NOMO-1 treated with dmso at 0.1 percent for 144 hours (cell line): ENCODE results near the gene IL6ST.
"Not testable (repeated sequence)": the region's sequence is repeated elsewhere in the genome, so short reads cannot be mapped to it uniquely, and the experiment has no call there.

Experiments used
- DNase-seq: peaks from one replicate; lab custom pipeline; 2025; ENCODE audit not compliant: unreplicated experiment; lab: John Stamatoyannopoulos, UW

The IL6ST gene

DNA sequence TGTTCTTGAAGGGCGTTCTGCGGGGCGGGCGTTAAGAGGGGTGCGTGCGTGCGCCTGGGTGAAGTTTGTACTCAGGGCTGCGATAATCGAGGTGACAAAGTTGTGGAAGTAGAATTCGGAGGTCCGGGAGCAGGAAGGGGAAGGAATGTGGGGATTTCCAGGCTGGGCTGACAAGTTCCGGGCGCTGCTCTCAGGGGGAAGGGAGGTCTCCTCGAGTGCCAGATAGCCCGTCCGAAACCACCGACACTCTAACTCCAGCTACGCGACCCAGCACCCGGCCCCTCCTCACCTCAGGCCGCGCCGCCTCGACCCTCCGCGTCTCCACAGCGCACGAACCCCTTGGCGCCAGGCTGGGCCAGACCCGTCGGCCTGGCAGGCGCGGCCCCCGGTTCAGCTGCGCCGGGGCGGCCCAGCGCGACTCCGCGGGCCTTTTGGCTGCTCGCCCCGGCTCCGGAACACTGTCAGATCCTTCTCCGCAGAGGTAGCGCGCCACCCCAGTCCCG lies at the start of gene IL6ST:
IL6ST (minus strand) TSS at position 469 of the 503 bp plus-strand sequence. CDS start 18,685 bp downstream, outside the sequence.
- DNase-seq, result no peak

DNA sequence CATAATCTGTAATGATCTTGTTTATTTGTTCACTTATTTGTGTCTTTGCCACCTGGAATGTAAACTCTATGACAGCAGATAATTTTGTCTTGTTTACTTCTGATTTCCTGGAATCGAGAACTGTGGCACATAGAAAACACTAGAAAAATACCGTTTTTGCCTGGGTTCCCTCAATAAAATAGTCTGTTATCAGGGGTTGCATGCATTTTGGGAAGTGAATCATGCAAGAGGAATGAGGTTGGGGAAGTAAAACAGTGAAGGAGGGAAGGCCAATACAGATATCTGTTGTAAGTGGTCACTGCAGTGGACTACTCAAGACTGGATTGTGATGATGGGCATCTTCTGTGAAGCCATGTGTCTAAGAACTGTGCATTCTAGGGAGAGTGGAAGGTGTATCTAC lies 45.2 kb upstream of the IL6ST start:
- peak; percentile 25 for DNase-seq

DNA sequence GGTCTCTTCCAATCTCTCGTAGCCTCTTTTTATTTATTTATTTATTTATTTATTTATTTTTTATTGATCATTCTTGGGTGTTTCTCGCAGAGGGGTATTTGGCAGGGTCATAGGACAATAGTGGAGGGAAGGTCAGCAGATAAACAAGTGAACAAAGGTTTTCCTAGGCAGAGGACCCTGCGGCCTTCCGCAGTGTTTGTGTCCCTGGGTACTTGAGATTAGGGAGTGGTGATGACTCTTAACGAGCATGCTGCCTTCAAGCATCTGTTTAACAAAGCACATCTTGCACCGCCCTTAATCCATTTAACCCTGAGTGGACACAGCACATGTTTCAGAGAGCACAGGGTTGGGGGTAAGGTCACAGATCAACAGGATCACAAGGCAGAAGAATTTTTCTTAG lies 43.4 kb upstream of the IL6ST start:
- DNase-seq, result not testable (repeated sequence)

DNA sequence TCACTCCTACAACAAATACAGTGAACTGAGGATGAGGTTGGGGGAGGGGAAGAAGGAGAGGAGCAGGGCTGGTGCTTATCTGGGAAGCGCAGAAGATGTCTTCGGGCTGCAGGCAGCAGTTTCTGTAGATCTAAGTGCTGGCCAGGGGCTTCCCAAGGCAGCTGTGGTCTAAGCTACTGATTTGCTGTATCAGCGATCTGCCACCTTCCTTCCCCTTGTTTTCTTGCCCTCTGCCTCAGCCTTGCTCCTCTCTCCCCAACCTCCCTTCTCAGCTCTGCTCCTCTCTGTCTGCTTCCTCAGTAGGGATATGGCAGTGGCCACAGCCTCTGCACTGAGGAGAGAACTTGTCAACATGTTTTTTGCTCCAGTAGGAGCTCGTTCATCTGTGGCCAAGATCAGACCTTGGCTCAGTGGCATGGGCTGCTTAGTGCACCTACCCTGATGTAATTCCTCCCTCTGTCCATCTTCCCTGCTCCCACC lies 42.8 kb upstream of the IL6ST start:
- DNase-seq, result no peak

DNA sequence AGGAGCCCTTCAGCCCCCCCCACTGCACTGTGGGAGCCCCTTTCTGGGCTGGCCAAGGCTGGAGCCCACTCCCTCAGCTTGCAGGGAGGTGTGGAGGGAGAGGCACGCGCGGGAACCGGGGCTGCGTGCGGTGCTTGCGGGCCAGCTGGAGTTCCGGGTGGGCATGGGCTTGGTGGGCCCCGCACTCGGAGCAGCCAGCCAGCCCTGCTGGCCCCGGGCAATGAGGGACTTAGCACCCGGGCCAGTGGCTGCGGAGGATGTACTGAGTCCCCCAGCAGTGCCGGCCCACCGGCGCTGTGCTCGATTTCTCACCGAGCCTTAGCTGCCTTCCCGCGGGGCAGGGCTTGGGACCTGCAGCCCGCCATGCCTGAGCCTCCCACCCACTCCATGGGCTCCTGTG lies 40.6 kb upstream of the IL6ST start:
- not testable (repeated sequence) for DNase-seq

DNA sequence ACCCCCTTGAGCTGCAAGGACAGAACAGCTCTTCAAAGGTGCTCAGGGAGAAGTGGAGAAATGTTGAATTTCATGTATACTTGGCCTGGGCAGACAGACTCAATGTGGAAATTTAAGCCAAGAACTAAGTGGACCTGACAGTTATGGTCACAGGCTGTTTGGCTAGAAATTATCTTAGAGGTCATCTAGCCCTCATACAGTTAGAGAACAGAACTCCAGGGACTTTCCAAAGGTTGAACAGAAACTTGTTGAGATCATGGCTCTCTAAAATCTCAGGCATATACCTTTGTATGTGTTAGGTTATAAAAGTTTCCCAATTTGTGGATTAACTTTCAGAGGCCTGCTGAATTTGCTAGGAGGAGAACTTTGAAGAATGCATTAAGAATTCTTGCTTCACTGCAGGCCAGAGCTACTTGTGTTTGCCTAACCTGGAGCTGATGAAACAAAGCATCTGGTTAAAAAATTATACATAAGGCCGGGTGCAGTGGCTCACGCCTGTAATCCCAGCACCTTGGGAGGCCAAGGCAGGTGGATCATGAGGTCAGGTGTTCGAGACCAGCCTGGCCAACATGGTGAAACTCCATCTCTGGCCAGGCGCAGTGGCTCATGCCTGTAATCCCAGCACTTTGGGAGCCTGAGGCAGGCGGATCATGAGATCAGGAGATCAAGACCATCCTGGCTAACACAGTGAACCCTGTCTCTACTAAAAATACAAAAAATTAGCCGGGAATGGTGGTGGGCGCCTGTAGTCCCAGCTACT lies 35.3 kb upstream of the IL6ST start:
- DNase-seq, result not testable (repeated sequence)

DNA sequence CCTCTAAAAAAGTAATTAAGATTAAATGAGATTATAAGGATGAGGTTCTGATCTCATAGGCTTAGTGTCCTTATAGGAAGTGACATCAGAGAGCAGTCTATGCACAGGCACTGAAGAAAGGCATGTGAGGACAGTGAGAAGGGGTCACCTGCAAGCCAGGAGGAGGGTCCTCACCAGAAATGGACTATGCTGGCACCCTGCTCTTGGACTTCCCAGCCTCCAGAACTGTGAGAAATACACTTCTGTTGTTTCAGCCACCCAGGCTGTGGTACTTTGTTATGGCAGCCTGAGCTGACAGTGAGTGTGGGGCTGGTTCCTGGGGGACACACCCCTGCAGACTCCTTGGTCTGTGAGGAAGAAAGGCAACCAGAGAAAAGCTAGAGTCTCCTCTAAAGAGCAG lies 34.7 kb upstream of the IL6ST start:
- DNase-seq, result no peak

DNA sequence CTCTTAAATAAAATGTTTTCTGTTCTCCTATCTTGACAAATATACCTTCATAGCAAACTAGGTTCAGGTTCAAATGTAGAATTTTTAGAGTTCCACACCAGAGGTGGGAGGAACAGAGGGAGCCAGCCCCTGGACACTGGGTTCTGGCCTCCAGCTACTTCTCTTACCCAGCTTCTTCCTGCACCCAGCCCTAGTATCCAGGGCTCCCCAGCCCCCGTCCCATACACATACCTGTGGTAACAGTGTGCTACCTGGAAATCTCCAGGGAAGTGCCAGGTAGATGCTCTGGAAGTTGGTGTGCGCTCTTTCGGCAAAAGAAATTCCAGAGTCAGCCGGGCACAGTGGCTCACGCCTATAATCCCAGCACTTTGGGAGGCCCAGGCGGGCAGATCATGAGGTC lies 33.9 kb upstream of the IL6ST start:
- DNase-seq, result no peak

DNA sequence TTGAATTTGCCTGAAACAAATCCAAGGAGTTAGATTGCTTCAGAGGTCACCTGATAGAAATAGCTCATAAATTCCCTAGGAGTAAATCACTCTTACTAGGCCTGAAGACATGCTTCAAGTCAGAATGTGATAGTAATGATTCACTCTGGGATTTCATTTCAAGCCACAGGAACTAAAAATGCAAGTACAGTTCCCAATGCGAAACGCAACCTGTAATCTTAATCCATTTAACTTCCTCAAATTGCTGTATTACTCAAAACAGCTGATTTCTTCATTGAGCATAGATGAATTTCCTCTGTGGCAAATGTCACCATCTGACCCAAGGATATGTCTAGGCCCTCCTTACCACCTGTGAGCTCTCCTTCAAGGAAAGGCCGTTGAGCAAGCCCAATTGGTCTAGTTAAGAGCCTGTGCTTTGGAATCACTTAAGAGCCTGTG lies 32.1 kb upstream of the IL6ST start:
- peak; percentile 63 for DNase-seq

DNA sequence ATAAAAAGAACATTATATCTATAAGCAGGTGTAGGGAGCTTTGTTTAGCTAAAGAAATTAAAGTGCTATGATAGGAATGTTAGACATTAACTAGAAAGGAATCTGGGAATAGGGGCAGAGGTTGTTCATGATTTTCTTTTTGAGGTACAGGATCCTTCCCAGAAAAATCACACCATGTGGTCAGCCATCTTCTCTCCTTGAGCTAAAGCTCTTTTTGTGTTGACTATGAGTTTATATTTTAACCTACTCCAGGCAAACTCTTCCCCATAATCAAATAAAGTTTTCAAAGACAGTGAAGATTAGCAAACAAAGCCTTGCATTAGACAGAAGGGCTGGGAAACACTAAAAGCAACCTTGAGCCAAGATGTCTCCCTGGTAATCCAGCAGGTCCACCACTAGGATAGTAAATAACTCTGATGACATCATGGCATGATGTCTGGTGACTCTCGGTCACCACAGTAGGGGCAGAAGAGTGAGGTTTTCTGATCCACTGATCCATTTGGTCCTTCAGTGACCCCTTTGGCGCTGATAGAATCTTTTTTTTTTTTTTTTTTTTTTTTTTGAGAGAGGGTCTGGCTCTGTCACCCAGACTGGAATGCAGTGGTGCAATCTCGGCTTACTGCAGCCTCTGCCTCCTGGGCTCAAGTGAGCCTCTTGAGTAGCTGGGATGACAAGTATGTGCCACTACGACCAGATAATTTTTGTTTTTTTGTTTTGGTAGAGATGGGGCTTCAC lies 30.6 kb upstream of the IL6ST start:
- DNase-seq, result no peak

DNA sequence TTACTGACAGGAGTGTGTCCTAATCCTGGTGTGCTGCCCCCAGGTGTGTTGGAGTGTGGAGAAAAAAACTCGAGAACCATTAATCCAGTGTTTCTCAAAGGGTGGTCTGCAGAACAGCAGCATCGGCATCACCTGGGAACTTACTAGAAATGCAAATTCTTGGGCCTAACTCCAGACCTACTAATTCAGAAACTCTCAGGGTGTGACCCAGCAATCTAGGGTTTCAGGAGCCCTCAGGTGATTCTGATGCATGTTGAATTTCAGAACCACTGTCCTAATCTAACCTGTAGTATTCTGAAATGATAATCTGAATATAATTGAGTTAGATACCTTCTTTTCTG lies 30.0 kb upstream of the IL6ST start:
- no peak for DNase-seq

DNA sequence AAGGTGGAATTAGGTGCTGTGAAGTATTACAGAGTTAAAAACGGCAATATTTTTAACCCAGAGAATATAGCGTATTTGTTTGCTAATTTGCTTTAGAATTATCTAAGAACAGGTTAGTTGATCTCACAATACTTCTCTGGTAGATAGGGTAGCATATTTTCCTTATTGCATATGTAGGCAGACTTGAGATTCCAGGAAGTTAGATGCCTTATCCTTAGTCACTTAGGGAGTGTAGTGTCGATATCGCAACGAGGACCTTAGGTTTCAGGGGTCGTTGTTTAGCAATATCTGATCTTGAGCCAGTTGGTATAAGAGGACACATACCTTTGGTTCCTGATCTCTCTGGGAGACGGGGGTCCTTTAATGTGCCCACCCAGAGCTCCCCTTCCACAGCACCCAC lies 28.5 kb upstream of the IL6ST start:
- DNase-seq, result no peak

DNA sequence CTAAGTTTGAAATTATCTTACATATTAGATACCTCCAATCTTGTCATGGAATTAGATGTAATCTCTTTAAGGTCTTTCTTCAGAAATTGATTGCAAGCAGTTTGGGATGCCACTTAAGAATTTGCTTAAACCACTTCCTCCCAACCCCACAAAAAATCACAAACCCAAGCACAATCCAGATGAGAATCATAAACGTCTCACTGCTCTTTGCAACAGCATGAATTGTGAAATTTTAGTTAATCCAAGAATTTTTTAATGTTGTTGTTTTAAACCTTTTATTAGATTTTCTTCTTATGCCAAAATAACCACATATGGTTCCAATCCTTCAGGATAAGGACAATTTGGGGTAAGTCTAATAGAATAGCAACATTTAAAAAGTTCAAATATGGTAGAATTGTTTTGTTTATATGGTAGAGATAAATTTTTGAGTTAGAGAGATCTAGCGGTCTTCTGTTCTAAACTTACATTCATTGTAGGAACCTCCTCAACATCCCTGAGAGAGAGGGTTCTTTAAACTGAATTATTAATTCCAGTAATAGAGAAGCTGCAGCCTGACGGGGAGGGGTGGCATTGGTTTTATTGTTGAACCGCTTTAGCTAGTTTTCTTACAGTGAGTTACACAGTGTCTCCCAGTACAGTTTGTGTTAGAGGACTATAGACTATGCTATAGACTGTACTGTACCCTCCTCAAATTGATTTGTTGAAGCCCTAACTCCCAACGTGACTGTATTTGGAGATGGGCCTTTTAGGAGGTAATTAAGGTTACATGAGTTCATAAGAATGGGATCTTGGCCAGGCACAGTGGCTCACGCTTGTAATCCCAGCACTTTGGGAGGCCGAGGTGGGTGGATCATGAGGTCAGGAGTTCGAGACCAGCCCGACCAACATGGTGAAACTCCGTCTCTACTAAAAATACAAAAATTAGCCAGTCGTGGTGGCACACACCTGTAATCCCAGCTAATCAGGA lies 24.8 kb upstream of the IL6ST start:
- DNase-seq, result peak; percentile 44

DNA sequence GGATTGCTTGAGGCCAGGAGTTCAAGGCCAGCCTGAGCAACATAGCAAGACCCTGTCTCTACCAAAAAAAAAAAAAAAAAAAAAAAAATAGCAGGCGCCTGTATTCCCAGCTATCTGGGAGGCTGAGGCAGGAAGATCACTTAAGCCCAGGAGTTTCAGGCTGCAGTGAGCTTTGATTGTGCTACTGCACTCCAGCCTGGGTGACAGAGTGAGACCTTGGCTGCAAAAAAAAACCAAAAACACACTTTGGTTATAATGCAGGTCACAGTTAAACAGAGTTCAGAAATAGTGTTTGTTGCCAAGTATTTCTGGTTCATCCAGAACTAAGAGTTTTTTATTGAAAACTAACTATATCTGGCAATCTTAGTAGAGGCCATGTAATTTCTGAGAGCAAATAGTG lies 24.1 kb upstream of the IL6ST start:
- no peak for DNase-seq

DNA sequence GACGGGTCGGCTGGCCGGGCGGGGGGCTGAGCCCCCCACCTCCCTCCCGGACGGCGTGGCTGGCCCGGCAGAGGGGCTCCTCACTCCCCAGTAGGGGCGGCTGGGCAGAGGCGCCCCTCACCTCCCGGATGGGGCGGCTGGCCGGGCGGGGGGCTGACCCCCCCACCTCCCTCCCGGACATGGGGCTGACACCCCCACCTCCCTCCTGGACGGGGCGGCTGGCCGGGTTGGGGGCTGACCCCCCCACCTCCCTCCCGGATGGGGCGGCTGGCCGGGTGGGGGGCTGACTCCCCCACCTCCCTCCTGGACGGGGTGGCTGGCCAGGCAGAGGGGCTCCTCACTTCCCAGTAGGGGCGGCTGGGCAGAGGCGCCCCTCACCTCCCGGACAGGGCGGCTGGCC lies 19.9 kb upstream of the IL6ST start:
- not testable (repeated sequence) for DNase-seq

DNA sequence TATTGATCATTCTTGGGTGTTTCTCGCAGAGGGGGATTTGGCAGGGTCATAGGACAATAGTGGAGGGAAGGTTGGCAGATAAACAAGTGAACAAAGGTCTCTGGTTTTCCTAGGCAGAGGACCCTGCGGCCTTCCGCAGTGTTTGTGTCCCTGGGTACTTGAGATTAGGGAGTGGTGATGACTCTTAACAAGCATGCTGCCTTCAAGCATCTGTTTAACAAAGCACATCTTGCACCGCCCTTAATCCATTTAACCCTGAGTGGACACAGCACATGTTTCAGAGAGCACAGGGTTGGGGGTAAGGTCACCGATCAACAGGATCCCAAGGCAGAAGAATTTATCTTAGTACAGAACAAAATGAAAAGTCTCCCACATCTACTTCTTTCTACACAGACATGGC lies 19.2 kb upstream of the IL6ST start:
- DNase-seq, result not testable (repeated sequence)

DNA sequence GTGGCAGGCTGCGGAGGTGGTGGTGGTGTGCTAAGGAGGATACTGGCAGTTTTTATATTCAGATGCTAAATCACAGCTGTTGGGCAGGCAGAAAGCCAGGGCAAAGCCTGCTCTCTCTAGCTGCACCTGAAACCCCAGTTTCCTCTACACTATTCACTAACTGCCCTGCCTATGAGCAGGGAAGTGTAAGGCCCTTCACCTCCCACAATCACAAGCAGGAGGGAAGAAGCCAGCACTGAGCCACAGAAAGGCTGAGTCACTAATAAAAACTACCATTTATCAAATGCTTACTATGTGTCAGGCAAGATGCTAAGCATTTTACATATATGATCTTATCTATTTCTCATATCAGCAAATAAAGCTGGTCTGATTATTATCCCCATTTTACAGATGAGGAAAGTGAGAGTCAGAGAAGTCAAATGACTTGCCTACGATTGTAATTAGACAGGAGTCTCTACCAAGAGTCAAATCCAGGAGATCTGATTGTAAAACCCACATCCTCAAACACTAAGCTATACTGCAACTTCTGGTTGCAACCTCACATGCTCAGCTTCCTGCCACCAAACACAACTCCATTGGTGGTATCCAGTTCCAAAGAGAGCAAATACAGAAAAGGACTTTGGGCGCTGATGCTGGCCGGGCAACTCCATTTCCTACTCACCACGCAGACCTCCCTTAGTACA lies 17.7 kb upstream of the IL6ST start:
- DNase-seq, result no peak

DNA sequence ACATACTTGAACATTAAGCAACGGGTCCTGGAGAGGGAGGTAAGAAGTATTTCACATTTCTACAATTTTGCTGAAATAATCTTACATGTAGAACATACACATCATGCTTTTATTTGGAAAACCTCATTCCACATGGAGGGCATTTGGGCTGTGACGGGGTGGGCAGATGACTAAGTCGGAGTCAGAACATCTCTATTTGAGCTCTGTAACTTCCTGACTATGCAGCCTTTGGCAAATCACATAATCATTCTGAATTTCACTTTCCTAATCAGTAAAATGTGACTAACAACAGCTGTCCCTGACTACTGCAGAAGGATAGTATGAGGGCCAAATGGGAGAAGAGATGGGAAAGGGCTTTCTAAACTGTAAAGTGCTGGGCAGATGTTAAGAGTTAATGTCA lies 17.1 kb upstream of the IL6ST start:
- DNase-seq, result no peak

DNA sequence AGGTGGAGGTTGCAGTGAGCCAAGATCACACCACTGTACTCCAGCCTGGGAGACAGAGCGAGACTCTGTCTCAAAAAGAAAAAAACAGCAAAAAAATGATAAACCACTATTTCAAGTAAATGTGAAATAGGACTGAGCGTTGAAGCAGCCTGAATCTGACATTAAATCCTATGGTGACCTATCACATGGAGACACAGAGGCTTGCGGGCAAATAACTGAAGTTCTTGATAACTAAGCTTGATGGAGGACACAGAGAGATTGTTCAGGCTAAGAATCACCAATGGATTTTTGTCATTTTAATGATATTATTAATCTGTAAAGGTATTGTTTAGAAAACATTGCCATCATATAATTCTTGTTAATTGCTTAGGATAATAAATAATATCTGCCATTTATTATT lies 15.7 kb upstream of the IL6ST start:
- no peak for DNase-seq

DNA sequence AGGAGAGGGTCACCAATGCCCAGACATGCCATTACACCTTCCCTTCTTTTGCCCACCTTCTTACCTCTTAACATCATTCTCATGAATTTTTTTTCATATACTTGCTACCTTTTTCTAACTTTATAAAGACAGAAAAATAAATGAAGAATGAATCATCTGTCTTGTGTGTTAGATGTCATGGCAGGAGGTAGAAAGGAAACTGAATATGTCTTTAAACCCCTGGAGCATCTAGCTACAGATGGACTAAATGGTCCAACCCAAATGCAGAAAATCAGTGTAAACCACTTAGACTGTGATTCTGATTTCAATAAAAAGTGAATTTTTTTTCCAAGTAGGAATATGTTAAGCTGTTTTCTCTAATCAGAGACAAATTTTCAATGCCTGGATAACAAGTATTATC lies 11.8 kb upstream of the IL6ST start:
- DNase-seq, result no peak

DNA sequence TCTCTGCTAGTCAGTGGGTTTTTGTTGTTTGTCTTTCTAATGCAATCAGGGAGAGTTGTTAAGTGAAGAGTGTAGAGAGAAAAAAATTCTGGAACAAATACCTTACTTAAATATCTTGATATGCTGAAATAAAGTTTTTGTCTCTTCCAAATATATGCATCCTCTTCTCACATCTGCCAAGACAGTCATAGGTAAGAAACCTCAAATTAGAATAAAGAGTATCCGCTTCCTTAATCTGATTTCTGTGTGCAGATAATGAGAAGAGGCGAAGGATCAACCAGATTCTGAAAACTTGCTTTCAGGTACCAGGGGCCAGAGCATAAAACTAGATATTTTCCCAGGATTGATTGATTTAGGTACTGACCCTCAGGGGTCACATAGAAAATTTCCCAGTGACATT lies 11.3 kb upstream of the IL6ST start:
- DNase-seq, result peak; percentile 16
